RPMI7951 (cell line): ENCODE measurements around the gene KLK7. TPM values are rescaled to one million over a fixed set of nuclear protein-coding genes. Genes with fewer than 3 reads are reported as not detected.
"Not testable (repeated sequence)": the region's sequence is repeated elsewhere in the genome, so short reads cannot be mapped to it uniquely, and the experiment has no call there.

Source experiments
- DNase-seq: peaks from one replicate; pipeline ENCODE4 v3.0.0-alpha.2; 2012; ENCODE audit warnings: low read depth
- total RNA-seq: library from RNA; depleted of rRNA; stranded (reverse); fragments of >200 nt; shearing (Covaris generic); gene quantifications from 2 replicates; pipeline ENCODE4 v1.2.3, GENCODE V29; 2014

The KLK7 gene
- total RNA-seq, 1 experiment from 2014 or later: not detected

GRCh38 chr19:51012661-51013190, 29.0 kb upstream of the KLK7 start:
- DNase-seq: no peak

- DNase-seq: no peak
Measured at GRCh38 chr19:51010066-51010795, 26.5 kb upstream of the KLK7 start.

- no peak for DNase-seq
Measured at GRCh38 chr19:51009061-51009891, 25.6 kb upstream of the KLK7 start.

- no peak for DNase-seq
Measured at GRCh38 chr19:51007488-51007887, 23.8 kb upstream of the KLK7 start.

- no peak for DNase-seq
Measured at GRCh38 chr19:51006406-51006805, 22.7 kb upstream of the KLK7 start.

- no peak for DNase-seq
Measured at GRCh38 chr19:51005248-51005647, 21.5 kb upstream of the KLK7 start.

- no peak for DNase-seq
Measured at GRCh38 chr19:51003316-51003715, 19.6 kb upstream of the KLK7 start.

GRCh38 chr19:51002542-51003311, 19.0 kb upstream of the KLK7 start:
- DNase-seq: peak; percentile 13

- no peak for DNase-seq
Measured at GRCh38 chr19:51002089-51002532, 18.4 kb upstream of the KLK7 start.

GRCh38 chr19:51001515-51001914, 17.8 kb upstream of the KLK7 start, which contains the start of gene KLK8:
KLK8 (minus strand) TSS chr19:51001604; CDS start chr19:51001167, 437 bp downstream.
- no peak for DNase-seq

- no peak for DNase-seq
Measured at GRCh38 chr19:51000981-51001380, 17.3 kb upstream of the KLK7 start.

- no peak for DNase-seq
Measured at GRCh38 chr19:51000426-51000825, 16.7 kb upstream of the KLK7 start.

- no peak for DNase-seq
Measured at GRCh38 chr19:50998686-50999085, 15.0 kb upstream of the KLK7 start.

- DNase-seq: no peak
Measured at GRCh38 chr19:50998061-50998460, 14.3 kb upstream of the KLK7 start.

GRCh38 chr19:50994129-50994528, 10.4 kb upstream of the KLK7 start:
- DNase-seq: peak; percentile 11

GRCh38 chr19:50992666-50993035, 8.9 kb upstream of the KLK7 start:
- no peak for DNase-seq

- not testable (repeated sequence) for DNase-seq
Measured at GRCh38 chr19:50984416-50984815, 699 bp upstream of the KLK7 start.

GRCh38 chr19:50982186-50982585, 1.5 kb downstream of the KLK7 start:
- no peak for DNase-seq

- DNase-seq: no peak
Measured at GRCh38 chr19:50981587-50982146, 2.0 kb downstream of the KLK7 start.

- DNase-seq: no peak
Measured at GRCh38 chr19:50980208-50980607, 3.5 kb downstream of the KLK7 start.

GRCh38 chr19:50979758-50980157, 4.0 kb downstream of the KLK7 start:
- DNase-seq: no peak
